GM19455 (cell line): Measurements from ENCODE around the gene RPTOR.

ENCODE experiments used
- ATAC-seq: cut with Tn5 transposase; IDR thresholded peaks from one replicate; pipeline ENCODE4 v1.9.1; 2021; ENCODE audit not compliant: unreplicated experiment

Gene RPTOR

DNA sequence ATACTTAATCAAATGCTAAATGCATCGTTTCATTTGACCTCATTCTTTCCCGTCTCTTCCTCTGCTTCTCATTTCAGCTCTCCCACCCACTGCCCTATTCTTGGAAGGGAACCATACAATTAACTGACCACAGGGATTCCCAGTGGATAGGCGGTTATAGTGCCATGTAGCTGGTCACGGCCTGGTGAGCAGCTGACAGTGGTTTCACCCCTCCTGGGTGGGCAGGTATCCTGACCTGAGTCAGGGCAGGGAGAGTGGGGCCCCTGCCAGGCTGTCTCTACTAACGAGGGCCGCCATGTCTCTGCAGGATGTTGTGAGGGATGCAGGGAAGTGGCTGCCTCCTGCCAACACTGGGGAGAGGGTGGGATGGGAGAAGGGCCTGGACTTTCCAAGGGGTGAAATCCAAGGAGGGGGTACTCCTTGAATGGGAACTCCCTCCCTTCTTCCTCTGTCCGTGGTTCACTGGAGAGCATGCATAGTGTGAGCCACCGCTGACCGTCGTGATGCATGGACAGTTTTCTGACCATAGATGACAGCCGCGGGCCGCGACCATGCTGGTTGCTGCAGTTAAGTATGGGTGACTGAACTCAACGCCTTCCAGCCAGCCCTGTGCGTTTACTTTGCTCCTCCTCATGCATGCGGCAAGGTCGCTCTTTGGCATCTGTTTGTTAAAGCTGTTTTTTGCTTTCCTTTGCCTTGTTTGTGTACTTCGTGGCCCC, 95.9 kb downstream of the RPTOR start:
- no peak for ATAC-seq

DNA sequence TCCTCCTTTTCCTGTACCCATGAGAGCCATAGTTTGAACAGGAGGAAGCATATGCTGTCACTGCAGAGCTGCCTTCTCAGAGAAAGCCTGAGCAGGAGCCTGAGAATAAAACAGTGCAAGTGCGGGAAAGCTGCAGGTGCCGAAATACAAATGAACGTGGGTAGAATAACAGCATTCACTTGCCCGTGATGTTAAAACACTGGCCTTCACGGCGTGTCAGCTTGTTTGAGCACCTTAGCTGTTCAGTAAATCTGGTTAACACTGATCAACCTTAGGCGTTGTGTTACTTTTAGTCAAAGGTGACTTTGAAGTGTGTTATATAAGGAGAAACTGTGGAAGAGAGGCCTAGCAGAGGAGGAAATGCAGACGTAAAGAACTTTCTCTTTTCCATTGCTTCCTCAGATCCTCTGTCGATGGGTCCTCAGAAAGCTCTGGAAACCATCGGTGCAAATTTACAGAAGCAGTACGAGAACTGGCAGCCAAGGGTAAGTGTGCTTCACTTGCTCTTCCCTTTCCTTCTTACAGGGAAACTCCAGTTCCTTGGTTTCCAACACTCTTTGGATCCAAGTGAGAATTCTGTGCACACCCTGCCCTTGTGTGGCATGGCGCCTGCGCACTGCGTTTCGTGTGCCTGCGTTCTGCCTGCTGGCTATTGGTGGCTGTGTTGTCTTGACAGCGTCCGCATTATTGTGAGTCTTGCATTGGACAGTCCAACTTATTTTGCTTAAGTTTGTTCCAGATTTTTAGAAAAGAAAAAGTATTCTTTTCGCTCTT, 98.9 kb downstream of the RPTOR start:
- no peak for ATAC-seq

- ATAC-seq: no peak
Measured at GRCh38 chr17:80644536-80644935, 99.9 kb downstream of the RPTOR start.

- no peak for ATAC-seq
Measured at GRCh38 chr17:80645706-80646325, 101.2 kb downstream of the RPTOR start.

- no peak for ATAC-seq
Measured at GRCh38 chr17:80646328-80646727, 101.7 kb downstream of the RPTOR start.

DNA sequence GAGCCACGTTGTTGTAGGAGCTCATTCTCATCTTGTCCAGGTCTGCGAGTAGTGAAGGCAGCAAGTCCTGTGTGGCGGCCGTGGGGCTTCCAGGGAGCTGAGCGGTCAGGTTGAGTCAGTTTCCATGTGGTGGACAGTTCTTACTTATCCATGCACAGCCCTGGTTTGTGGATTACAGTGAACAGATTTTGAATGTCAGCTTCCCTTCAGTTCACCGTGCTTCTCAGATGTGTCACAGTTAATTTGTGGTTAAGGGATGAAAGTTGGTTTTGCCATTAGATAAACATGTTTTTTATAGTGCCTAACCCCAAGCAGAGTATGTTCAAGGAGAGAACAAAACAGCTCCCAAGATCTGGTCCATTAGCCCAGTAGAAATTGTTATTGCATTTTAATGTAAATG, 103.1 kb downstream of the RPTOR start:
- no peak for ATAC-seq

DNA sequence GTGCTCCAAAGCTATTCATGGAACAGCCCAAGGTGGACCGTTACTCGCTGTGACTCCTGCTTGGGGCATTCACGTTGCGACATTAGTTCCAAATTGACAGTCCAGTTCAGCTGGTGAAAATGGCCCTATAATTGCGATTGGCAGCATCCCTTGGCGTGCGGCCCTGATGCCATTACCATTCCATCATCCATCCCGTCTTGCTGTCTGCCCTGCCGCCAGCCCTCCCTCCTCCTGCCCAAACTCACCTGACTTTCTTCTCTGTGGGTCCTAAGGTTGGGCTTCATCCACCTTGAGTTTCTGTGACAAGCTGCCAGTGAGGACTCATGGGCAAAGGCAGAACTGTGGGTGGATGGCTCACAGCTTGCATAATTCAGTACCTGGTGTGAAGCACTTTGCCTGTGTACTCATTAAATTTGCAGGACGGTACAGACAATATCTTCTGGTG, 104.6 kb downstream of the RPTOR start:
- ATAC-seq: no peak

DNA sequence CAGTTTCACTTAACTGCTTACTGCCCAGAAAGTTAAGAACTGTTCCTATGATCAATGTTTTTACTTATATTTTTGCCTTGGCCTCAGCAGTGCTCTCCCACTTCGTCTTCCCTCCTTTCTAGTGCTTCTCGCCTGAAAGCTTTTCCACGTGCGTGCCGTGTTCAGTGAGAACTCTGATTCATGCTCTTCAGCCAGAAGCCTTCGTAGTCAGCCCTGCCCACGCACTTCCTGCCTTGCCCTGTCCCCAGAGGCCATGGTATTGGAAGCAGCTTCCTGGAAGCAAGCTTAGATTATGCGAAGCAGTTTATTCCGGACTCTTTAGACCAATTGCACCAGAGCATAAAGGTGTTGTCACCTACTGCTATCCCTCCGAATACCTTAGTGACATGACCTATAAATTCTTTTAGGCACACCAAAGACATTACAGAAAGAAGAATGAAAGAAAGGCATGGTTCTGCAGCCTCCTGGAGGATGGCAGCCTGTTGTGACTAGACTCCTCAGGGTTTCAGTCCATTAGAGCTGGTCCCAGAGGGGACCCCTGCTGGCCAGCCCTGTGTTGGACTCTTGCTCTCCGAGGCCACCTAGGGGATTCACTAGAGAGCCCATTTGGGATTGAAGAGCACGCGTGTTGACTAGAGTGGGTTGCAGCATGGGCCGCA, 105.2 kb downstream of the RPTOR start:
- ATAC-seq: no peak

- ATAC-seq: no peak
Measured at GRCh38 chr17:80650331-80650672, 105.7 kb downstream of the RPTOR start.

GRCh38 chr17:80650751-80651518, 106.3 kb downstream of the RPTOR start:
- ATAC-seq: no peak

DNA sequence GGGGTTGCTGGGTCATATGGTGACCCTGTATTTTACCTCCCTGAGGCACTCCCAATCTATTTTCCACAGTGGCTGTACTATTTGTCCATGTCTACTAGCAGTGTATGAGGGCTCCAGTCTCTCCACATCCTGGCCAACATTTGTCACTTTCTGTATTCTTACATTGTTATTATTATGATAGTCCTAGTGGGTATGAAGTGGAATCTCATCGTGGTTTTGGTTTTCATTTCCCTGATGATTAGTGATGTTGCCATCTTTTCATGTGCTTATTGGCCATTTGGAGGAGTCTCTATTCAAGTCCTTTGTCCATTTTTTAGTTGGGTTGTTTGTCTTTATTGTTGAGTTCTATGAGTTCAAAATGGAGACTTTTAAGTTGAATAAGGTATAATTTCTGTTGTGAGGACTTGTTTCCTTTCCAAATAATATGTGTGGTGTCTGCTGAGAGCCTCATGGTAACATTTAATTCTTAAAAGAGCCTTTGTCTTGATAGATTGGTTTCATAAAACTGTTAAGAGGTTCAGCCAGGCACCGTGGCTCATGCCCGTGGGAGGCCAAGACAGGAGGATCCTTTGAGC, 108.2 kb downstream of the RPTOR start:
- no peak for ATAC-seq

GRCh38 chr17:80653856-80654255, 109.2 kb downstream of the RPTOR start:
- ATAC-seq: no peak

GRCh38 chr17:80655608-80656007, 111.0 kb downstream of the RPTOR start:
- ATAC-seq: no peak

DNA sequence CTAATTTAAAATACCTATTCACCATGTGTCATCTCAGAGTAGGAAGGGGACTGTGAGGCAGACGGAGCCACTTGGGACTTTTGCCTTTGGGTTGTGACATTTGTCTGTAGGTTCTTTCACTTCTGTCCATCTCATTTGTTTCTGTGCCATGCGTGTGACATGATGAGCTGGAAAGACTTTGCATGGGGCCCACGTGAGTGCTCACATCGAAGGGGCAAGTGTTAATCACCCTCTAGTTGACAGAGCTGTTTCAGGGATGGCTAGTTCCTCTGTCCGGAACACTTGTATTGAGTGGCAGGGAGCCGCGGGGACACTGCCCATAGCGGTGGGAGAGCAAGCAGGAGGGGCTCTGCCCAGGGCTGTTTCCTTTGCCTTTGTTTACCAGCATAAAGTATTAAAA, 112.0 kb downstream of the RPTOR start:
- no peak for ATAC-seq

GRCh38 chr17:80657561-80657960, 112.9 kb downstream of the RPTOR start:
- ATAC-seq: no peak

DNA sequence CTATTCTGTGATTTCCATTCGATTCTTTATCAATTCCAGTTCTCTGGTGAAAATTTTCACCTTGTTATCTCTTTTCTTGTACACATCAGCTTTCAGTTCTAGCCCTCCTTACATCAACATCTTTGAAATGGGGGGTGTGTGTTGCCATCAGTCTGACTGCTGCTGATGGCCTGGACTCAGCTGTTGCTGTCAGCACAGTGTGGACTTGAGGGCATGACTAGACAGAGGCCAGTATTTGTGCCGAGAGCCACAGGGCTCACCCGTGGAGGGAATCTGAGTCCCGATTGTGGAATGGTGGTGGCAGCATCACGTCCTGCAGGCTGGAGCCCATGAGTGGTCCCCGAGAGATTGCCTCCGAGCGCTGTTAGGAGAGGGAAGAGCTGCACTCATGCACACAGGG, 114.2 kb downstream of the RPTOR start:
- ATAC-seq: no peak

- no peak for ATAC-seq
Measured at GRCh38 chr17:80659651-80660050, 115.0 kb downstream of the RPTOR start.

- no peak for ATAC-seq
Measured at GRCh38 chr17:80660527-80661198, 116.0 kb downstream of the RPTOR start.

DNA sequence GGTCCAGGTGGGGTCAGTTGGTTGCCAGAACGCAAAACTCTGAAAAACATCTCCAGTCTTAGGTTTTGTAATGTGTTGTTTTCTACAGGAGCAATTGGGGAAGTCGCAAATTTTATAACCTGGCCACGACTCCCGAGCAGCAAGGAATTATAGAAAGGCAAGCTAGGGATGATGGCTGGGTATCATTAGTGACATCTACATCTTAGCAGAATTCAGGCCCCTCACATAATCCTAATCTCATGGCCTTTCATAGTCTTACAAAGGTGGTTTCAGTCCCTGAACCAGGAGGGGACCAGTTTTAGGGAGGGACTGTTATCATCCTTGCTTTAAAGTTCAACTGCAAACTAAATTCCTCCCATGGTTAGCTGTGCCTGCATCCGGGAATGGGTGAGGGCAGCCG, 117.9 kb downstream of the RPTOR start:
- ATAC-seq: no peak

- ATAC-seq: no peak
Measured at GRCh38 chr17:80663781-80664206, 119.2 kb downstream of the RPTOR start.
